GM12878 (cell line): Measurements from ENCODE around the gene SUPT6H.

Source experiments
- CEBPB ChIP-seq, 2 experiments: fragments of 150-350 bp in 1 of 2; IDR thresholded peaks; 2 replicates each; pipeline ENCODE4 v1.6.1; 2012 to 2014; ENCODE audit warnings: low read depth in 2 of 2, low read length in 2 of 2, borderline replicate concordance in 1 of 2, inconsistent platforms in 1 of 2
- NR2C2 ChIP-seq: IDR thresholded peaks from 2 replicates; pipeline ENCODE4 v1.6.1; 2011; ENCODE audit warnings: borderline replicate concordance, low read depth; ENCODE audit not compliant: control insufficient read depth, insufficient read length
- USF1 ChIP-seq: IDR thresholded peaks from 2 replicates; pipeline ENCODE4 v1.6.1; 2011; ENCODE audit warnings: borderline replicate concordance, low read depth, mild to moderate bottlenecking, moderate library complexity, mixed read lengths, low read length; ENCODE audit not compliant: insufficient read depth; ENCODE audit errors: extremely low read length

- TF ChIP-seq NR2C2 (no peak), USF1 (no peak), CEBPB (IDR thresholded peaks at IDR 0.05; ENCODE audit: borderline replicate concordance in 1 of 2, low read depth in 2 of 2, low read length in 2 of 2) (no peak)
These were observed 75.3 kb downstream of the SUPT6H start for GRCh38 chr17:28737316-28737715.
